Caco-2 (cell line): Measurements from ENCODE around the gene RAC3. TPM values are rescaled to one million over a fixed set of nuclear protein-coding genes. Genes with fewer than 3 reads are reported as not detected.

ENCODE experiments used
- BruUV-seq: library from RNA; stranded (reverse); fragments of 400-500 nt; replicated peaks from 2 replicates; lab custom pipeline; 2021; lab: Mats Ljungman, UMichigan
- CTCF ChIA-PET: fragments of 300-600 bp; sonication (Branson Sonifier 250); formaldehyde crosslinking; loops from one replicate; lab custom pipeline; 2022; ENCODE audit warnings: antibody characterized with exemption; lab: Charles Lee
- POLR2A ChIA-PET: fragments of 300-600 bp; sonication (Branson Sonifier 250); formaldehyde crosslinking; loops from one replicate; lab custom pipeline; 2022; ENCODE audit warnings: antibody characterized with exemption; lab: Charles Lee
- DNase-seq, 2 experiments: peaks; one replicate each; pipeline versions ENCODE4 v3.0.0 to v3.0.0-alpha.2; 2020 to 2022
- H3K27me3 ChIP-seq: replicated peaks from 2 replicates; pipeline ENCODE4 v1.6.0; 2011; ENCODE audit warnings: low read length; ENCODE audit not compliant: control insufficient read depth, insufficient read depth
- H3K36me3 ChIP-seq: 2 replicates; pipeline ENCODE4 v1.5.1; 2011; ENCODE audit warnings: low read length; ENCODE audit not compliant: control insufficient read depth, insufficient read depth
- H3K4me1 ChIP-seq: fragments of 250-450 bp; sonication (Bioruptor Pico); 2 replicates; pipeline ENCODE4 v1.5.1; 2020; ENCODE audit warnings: mild to moderate bottlenecking
- H3K4me3 ChIP-seq: 2 replicates; pipeline ENCODE4 v1.5.1; 2011; ENCODE audit warnings: low read depth, mild to moderate bottlenecking, control low read depth, low read length
- H3K9me3 ChIP-seq: fragments of 250-450 bp; sonication (Bioruptor Pico); 2 replicates; pipeline ENCODE4 v1.5.1; 2020; ENCODE audit warnings: mild to moderate bottlenecking, moderate library complexity
- H3K27ac Mint-ChIP-seq: one replicate; pipeline ENCODE4 v1.8.0; 2022; ENCODE audit warnings: mixed read lengths; ENCODE audit not compliant: unreplicated experiment
- H3K27me3 Mint-ChIP-seq: one replicate; pipeline ENCODE4 v1.8.0; 2022; ENCODE audit warnings: mixed read lengths; ENCODE audit not compliant: insufficient read depth, unreplicated experiment
- H3K36me3 Mint-ChIP-seq: one replicate; pipeline ENCODE4 v1.8.0; 2022; ENCODE audit warnings: mild to moderate bottlenecking, mixed read lengths; ENCODE audit not compliant: insufficient read depth, unreplicated experiment
- H3K4me1 Mint-ChIP-seq: one replicate; pipeline ENCODE4 v1.8.0; 2022; ENCODE audit warnings: low read depth, mixed read lengths; ENCODE audit not compliant: unreplicated experiment
- H3K4me3 Mint-ChIP-seq: one replicate; pipeline ENCODE4 v1.8.0; 2022; ENCODE audit warnings: mild to moderate bottlenecking, moderate library complexity, mixed read lengths; ENCODE audit not compliant: unreplicated experiment
- H3K9me3 Mint-ChIP-seq: one replicate; pipeline ENCODE4 v1.8.0; 2022; ENCODE audit warnings: mixed read lengths; ENCODE audit not compliant: unreplicated experiment
- CTCF ChIP-seq, 2 experiments: fragments of 200-600 bp in 1 of 2; IDR thresholded peaks; 1 replicate in 1 of 2; 2 replicates in 1 of 2; pipeline versions ENCODE4 v1.5.1 to v1.8.0; 2011 to 2022; ENCODE audit warnings: antibody characterized with exemption in 1 of 2, control low read depth in 1 of 2, inconsistent platforms in 1 of 2, low read depth in 1 of 2, low read length in 1 of 2, mild to moderate bottlenecking in 1 of 2, moderate library complexity in 1 of 2; ENCODE audit not compliant: insufficient read depth in 1 of 2, severe bottlenecking in 1 of 2, unreplicated experiment in 1 of 2
- intact Hi-C: fragments of 100-400 bp; cut with micrococcal nuclease; formaldehyde crosslinking; loops from one replicate; pipeline ENCODE4 v1.10.0; 2022; ENCODE audit not compliant: unreplicated experiment
- total RNA-seq: library from RNA; stranded (reverse); gene quantifications from 2 replicates; pipeline ENCODE4 v1.2.3, GENCODE V29; 2022

Gene RAC3
- total RNA-seq, 1 experiment from 2014 or later, result 94.5 TPM

DNA sequence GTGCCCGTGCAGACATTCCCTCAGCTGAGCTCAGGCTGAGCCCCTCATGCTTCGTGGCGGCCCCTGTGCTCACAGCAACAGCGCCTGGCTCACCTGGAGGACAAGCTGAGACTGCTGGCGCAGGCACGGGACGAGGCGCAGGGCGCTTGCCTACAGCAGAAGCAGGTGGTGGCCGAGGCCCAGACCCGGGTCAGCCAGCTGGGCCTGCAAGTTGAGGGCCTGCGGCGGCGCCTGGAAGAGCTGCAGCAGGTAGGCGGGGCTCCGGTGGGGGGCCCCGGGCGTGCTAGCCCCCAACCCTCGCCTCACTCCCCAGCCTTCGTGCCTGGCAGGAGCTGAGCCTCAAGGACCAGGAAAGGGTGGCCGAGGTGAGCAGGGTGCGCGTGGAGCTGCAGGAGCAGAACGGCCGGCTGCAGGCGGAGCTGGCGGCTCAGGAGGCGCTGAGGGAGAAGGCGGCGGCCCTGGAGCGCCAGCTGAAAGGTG lies 1.4 kb upstream of the RAC3 start:
- no peak for DNase-seq
- H3K27ac Mint-ChIP-seq, result peak overlapping the region; percentile 80
- H3K4me3 Mint-ChIP-seq, result peak overlapping the region; percentile 85
- POLR2A ChIA-PET, result interaction anchor here (0.6 to 2.2 kb wide), 5 partner anchors 35 to 346 kb away, joined by 3 to 8 read pairs (median 4); partner anchors contain the start of genes ARL16, FASN, HGS and MCRIP1
- no peak for TF ChIP-seq CTCF (IDR thresholded peaks at IDR 0.05; ENCODE audit: insufficient read depth in 1 of 2, low read depth in 1 of 2, low read length in 1 of 2, severe bottlenecking in 1 of 2, unreplicated experiment in 1 of 2)
- BruUV-seq, result no TSS peak
- Histone ChIP-seq H3K4me3 (peak overlapping the region; percentile 64), H3K4me1 (peaks cover 14% of the 10 kb centered on the region), H3K36me3 (peaks cover 2% of the 10 kb centered on the region; the same call in 1 of the 2 replicates), H3K9me3 (no peaks in the 10 kb centered on the region), H3K27me3 (no peaks in the 10 kb centered on the region)
- H3K36me3 Mint-ChIP-seq, result peaks cover 34% of the 10 kb centered on the region
- no peaks in the 10 kb centered on the region for H3K27me3 Mint-ChIP-seq
- CTCF ChIA-PET, result interaction anchor here (0.8 to 2.7 kb wide), 18 partner anchors 9 to 206 kb away, joined by 3 to 36 read pairs (median 4); partner anchors contain the start of genes CENPX and LRRC45
- H3K9me3 Mint-ChIP-seq, result no peaks in the 10 kb centered on the region
- intact Hi-C loops, result loop anchor here (1.0 kb wide), 1 partner anchor 124 kb away; no protein-coding TSS in a partner anchor
- H3K4me1 Mint-ChIP-seq, result peaks cover 14% of the 10 kb centered on the region

- ChIA-PET POLR2A (interaction anchor here (0.6 to 2.2 kb wide), 7 partner anchors 9 to 347 kb away, joined by 3 to 12 read pairs (median 4); partner anchors contain the start of genes ARL16, CENPX, FASN and HGS), CTCF (interaction anchor here (0.6 to 2.7 kb wide), 24 partner anchors 9 to 205 kb away, joined by 3 to 36 read pairs (median 4); partner anchors contain the start of genes CENPX, LRRC45 and PYCR1)
- Histone ChIP-seq H3K27me3 (no peaks in the 10 kb centered on the region), H3K36me3 (peaks cover 2% of the 10 kb centered on the region; the same call in 1 of the 2 replicates), H3K4me3 (peak overlapping the region; percentile 64), H3K4me1 (peaks cover 14% of the 10 kb centered on the region), H3K9me3 (no peaks in the 10 kb centered on the region)
- peaks cover 28% of the 10 kb centered on the region for H3K36me3 Mint-ChIP-seq
- DNase-seq, result peak; percentile 89 to 93
- H3K4me3 Mint-ChIP-seq, result peak overlapping the region; percentile 85
- peaks cover 11% of the 10 kb centered on the region for H3K4me1 Mint-ChIP-seq
- peak; percentile 91 for TF ChIP-seq CTCF (IDR thresholded peaks at IDR 0.05; ENCODE audit: insufficient read depth in 1 of 2, low read depth in 1 of 2, low read length in 1 of 2, severe bottlenecking in 1 of 2, unreplicated experiment in 1 of 2)
- no TSS peak for BruUV-seq
- intact Hi-C loops, result loop anchor here (1.0 kb wide), 1 partner anchor 124 kb away; no protein-coding TSS in a partner anchor
- H3K27ac Mint-ChIP-seq, result peak overlapping the region; percentile 80
- no peaks in the 10 kb centered on the region for H3K9me3 Mint-ChIP-seq
- no peaks in the 10 kb centered on the region for H3K27me3 Mint-ChIP-seq
Observed at GRCh38 chr17:82030470-82031302, 792 bp upstream of the RAC3 start.
